GM12801 (cell line): Measurements from ENCODE around the gene RABGGTA.

Experiments used
- TF ChIP-seq, protein P1 (sequence below): IDR thresholded peaks from one replicate; pipeline ENCODE4 v1.5.1; 2011; ENCODE audit warnings: control low read depth; ENCODE audit not compliant: insufficient read length; ENCODE audit errors: extremely low read depth

RABGGTA gene

DNA sequence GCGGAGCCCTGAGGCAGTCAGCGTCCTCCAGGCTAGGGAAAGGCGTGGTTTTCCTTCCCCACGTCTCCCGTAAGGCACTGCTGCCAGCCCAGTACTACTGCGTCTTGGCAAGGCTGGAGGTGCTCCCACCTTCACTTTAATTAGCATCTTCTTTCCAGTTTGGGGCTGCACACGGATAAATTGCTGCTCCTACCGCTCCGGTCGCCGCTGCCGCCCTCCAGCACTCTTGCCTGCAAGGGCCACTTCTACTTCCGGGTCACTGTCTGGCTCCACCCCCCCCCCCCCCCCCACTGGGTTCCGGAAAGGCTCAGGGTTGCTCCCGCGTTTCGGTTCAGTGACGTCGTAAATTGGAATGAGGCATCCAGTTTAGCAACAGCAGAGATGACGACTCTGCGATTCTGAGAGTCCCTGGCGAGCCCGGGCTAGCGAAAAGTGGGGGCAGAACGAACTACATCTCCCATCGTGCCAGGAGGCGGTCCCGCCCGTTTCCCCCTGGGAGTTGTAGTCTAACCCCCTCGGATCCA is 39.2 kb downstream of the RABGGTA start, which contains the start of gene NEDD8:
TSS of gene NEDD8 (minus strand) at position 247 of the 524 bp plus-strand sequence. CDS start at position 147, 100 bp downstream.
- TF ChIP-seq, protein P1, sequence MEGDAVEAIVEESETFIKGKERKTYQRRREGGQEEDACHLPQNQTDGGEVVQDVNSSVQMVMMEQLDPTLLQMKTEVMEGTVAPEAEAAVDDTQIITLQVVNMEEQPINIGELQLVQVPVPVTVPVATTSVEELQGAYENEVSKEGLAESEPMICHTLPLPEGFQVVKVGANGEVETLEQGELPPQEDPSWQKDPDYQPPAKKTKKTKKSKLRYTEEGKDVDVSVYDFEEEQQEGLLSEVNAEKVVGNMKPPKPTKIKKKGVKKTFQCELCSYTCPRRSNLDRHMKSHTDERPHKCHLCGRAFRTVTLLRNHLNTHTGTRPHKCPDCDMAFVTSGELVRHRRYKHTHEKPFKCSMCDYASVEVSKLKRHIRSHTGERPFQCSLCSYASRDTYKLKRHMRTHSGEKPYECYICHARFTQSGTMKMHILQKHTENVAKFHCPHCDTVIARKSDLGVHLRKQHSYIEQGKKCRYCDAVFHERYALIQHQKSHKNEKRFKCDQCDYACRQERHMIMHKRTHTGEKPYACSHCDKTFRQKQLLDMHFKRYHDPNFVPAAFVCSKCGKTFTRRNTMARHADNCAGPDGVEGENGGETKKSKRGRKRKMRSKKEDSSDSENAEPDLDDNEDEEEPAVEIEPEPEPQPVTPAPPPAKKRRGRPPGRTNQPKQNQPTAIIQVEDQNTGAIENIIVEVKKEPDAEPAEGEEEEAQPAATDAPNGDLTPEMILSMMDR, result no peak

DNA sequence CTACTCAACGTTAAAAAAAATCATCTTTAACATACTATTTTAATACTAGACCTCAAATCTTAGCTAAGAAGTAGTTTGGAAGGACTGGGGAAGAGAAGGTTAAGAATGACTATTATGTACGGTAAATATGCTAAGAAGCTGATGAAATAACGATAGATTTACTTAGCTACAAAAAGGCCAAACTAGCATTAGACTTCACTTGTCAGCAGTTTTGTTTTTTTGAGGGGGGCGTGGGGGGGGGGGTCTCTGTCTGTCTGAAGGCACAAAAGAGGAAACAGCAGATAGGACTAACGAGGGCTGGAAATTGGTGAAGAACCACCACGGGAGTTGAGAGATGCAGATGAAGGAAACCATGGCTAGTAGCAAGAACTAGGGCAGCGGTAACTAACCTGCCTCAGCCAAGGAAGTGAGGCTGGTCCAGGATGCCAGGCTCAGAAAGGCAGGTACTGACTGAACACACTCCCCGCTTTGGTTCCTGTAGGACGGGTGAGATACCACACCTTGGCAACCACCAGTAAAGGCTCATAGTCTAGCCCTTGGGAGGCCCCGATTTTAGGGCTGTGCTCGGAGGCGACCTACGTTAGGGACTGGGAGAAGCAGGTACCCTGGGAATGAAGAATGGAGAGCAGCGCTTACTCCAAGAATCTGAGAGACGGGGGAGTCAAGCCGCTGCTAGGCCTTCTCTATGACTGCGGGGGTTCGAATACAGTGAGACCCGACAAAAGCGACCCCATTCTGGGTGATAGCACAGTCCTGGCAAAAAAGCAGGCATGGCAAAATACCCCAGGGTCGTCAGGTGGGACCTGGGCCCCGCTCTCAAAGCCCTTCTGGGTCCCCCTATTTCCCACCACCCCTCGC is 39.9 kb downstream of the RABGGTA start:
- TF ChIP-seq, protein P1, result no peak

DNA sequence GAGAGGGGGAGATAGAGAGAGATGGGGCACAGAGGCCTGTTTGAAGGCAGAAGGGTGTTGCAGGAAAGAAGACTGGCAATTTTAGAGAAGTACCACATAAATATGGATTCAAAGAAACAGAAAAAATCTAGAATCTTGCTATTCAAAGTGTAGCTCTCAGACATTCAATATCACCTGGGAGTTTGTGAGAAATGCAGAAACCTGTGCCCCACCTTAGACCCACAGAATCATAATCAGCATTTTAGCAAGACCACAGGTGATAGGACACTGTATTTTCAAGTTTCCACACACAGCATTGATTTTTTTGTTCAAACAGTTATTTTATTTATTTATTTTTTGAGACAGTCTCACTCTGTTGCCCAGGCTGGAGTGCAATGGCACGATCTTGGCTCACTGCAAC is 42.5 kb downstream of the RABGGTA start:
- TF ChIP-seq, protein P1, result no peak

DNA sequence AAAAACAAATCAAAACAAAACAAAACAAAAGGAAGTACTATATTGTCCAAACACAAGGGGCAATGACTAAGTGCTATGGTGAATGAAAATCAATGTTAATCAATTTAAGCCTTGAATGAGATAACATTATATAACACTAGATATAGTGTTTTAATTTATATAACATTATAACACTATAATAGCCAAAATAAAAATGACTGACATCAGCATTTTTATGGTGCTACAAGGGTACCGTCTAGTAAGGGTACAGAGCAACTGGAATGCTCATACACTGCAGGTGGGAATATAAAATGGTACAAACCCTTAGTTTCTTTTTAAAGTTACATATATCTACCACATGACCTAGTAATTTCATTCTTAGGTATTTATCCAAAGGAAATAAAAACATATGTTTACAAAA is 44.9 kb downstream of the RABGGTA start:
- TF ChIP-seq, protein P1, result no peak

DNA sequence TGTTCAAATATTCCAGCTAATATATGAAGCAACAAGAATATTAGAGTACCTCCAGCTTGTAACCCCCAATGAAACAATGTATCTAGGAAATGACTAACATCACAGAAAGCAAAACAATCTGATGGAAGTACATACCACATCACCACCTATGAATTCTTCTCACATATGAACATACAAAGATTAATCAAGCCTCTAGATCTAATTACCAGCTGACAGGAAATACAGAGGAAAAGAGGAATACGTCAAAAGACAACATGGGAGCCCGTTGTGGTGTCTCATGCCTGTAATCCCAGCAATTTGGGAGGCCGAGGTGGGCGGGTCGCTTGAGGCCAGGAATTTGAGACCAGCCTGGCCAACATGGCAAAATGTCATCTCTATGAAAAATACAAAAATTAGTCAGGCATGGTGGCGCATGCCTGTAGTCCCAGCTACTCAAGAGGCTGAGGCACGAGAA is 46.8 kb downstream of the RABGGTA start:
- TF ChIP-seq, protein P1, result no peak

DNA sequence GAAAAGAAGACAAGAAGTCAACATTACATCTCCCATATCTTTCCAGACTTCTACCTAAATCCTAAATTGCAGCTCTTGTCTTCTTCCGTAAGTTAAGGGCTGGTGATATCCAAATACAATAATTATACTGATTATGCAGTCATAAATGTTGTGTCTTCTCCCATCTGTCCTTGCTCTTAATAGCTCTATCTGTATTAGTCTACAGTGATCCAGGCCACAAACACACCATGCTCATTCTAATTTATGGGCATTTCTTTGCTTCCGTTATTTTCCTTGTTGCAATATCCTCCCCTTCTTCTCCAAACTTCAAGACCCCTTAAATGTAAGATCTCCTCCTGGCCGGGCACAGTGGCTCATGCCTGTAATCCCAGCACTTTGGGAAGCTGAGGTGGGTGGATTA is 51.9 kb downstream of the RABGGTA start:
- TF ChIP-seq, protein P1, result no peak

DNA sequence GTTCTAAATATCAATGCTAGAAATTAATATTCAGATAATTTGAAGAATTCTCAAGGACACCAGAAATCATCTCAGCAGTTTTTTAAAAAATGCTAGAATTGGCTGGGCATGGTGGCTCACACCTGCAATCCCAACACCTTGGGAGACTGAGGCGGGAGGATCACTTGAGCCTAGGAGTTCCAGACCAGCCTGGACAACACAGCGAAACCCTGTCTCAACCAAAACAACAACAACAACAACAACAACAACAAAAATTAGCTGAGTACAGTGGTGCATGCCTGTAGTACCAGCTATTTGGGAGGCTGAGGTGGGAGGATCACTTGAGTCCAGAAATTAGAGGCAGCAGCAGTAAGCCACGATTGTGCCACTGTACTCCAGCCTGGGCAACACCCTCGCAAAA is 52.3 kb downstream of the RABGGTA start:
- TF ChIP-seq, protein P1, result no peak
